Measurements from ENCODE around the gene CMTR1. TPM values are rescaled to one million over a fixed set of nuclear protein-coding genes. Genes with fewer than 3 reads are reported as not detected.

The CMTR1 gene
- total RNA-seq, 2 experiments from 2014 or later, result 32.3 to 42.8 TPM

DNA sequence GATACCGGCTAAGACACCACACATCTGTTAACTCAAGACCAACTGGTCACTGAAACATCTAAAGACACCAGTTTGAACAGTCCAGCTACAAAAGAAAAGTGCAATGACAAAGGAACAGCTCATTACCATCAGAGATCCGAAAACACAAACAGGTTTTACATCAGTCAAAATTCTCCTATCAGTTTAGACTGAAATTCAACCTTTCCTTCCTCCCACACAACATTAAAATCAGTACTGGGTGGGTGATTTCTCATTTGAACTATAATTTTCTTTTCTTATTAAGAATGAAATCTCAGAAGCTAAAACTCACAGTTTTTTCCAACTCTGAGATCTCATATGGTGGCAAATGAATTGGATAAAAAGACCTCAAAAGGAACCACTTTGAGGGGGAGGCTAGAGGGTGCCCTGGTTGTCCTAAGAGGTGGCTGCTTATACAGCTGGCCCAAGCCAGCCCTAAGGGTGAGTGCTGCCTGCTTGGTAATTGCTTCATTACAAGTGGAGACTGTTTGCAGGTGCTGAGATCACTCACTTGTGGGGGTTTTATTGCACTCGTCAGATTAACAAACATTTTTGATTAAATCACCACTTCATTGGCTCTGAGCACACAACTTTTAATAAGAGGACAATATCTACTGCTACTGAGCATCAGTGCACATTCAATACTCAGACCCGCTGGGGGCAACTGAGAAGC is 62.4 kb downstream of the CMTR1 start:
- TF ChIP-seq EZH2phosphoT487 (IDR thresholded peaks at IDR 0.05; ENCODE audit: borderline replicate concordance, low read depth, low read length), result no peak
- TF ChIP-seq CTCF (conservative IDR thresholded peaks at IDR 0.05; ENCODE audit: low read length), result no peak
- no TSS peak for BruUV-seq (replicated peaks)
- no peak for DNase-seq (ENCODE audit: low spot score)
- CTCF ChIA-PET (ENCODE audit: unreplicated experiment), result interaction anchor here (0.6 kb wide), 1 partner anchor 13 kb away, joined by 3 read pairs; no protein-coding TSS in a partner anchor
- no peak overlapping the region for H2AFZ ChIP-seq (ENCODE audit: low read length)
- H4K20me1 ChIP-seq (ENCODE audit: insufficient read depth, low read length), result no peaks in the 10 kb centered on the region; the same call in 1 of the 2 replicates
- peaks cover 21% of the 10 kb centered on the region for H3K4me1 ChIP-seq (ENCODE audit: insufficient read depth, low read length, poor library complexity, severe bottlenecking)
- H3K4me3 ChIP-seq (ENCODE audit: low read depth, low read length, poor library complexity, severe bottlenecking), result no peak overlapping the region
- no peaks in the 10 kb centered on the region for H3K9me2 ChIP-seq (ENCODE audit: insufficient read depth, low read length)
- POLR2A ChIA-PET, result no interaction called here
- H3K9me3 ChIP-seq (ENCODE audit: low read length), result no peaks in the 10 kb centered on the region
- intact Hi-C loops (cut with micrococcal nuclease; ENCODE audit: unreplicated experiment), result loop anchor here (5.0 kb wide), 2 partner anchors 52 to 72 kb away; no protein-coding TSS in a partner anchor
- no peak overlapping the region for H3K27ac ChIP-seq (ENCODE audit: low read depth, low read length, poor library complexity, severe bottlenecking)
- peaks cover 15% of the 10 kb centered on the region; the same call in 1 of the 2 replicates for H3K79me2 ChIP-seq (ENCODE audit: insufficient read depth, low read depth, low read length)
- peaks cover 4% of the 10 kb centered on the region; the same call in 1 of the 2 replicates for H3K36me3 ChIP-seq (ENCODE audit: insufficient read depth, low read length)
- no peak overlapping the region for H3K4me2 ChIP-seq (ENCODE audit: low read length)

DNA sequence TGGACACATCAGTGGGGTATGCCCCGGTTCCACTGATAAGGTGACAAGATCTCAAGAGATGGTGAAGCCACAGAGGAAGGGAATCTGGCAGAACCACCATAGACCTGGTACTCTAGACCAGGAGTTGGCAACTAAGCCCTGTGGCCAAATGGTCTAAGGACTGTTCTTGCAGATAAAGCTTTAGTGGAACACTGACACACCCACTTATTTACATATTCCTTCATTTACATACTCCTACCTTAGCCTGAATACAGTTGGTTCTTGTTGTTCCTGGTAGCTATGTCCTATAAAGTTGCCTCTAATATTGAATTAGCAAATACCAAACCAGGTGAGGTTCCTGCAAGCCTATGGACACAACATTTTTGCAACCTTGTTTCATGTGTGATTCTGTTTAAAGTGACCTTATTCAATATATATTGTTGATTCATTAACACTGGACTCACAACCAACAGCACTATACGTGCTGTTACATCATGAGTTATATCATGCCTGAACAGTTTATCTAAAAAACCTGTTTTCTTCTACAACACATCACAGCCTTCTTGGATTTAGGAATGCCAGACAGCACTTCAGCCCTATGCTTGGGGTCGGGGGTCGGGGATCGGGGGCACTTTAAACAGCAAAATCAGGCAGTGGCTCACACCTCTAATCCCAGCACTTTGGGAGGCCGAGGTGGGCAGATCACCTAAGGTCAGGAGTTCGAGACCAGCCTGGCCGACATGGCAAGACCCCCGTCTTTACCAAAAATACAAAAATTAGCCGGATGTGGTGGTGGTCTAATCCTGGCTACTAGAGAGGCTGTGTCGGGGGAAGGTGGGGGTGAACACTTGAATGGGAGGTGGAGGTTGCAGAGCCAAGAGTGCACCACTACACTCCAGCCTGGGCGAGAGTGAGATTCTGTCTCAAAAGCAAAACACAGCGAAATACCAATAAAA is 64.2 kb downstream of the CMTR1 start:
- Histone ChIP-seq H3K27ac (ENCODE audit: low read depth, low read length, poor library complexity, severe bottlenecking) (no peak overlapping the region), H3K79me2 (ENCODE audit: insufficient read depth, low read depth, low read length) (peaks cover 15% of the 10 kb centered on the region; the same call in 1 of the 2 replicates), H3K9me3 (ENCODE audit: low read length) (no peaks in the 10 kb centered on the region), H3K4me2 (ENCODE audit: low read length) (peak overlapping the region; percentile 82), H3K4me1 (ENCODE audit: insufficient read depth, low read length, poor library complexity, severe bottlenecking) (peaks cover 28% of the 10 kb centered on the region), H3K4me3 (ENCODE audit: low read depth, low read length, poor library complexity, severe bottlenecking) (peak overlapping the region; percentile 84), H2AFZ (ENCODE audit: low read length) (no peak overlapping the region), H3K36me3 (ENCODE audit: insufficient read depth, low read length) (peaks cover 4% of the 10 kb centered on the region; the same call in 1 of the 2 replicates), H4K20me1 (ENCODE audit: insufficient read depth, low read length) (no peaks in the 10 kb centered on the region; the same call in 1 of the 2 replicates), H3K9me2 (ENCODE audit: insufficient read depth, low read length) (no peaks in the 10 kb centered on the region)
- no peak for DNase-seq (ENCODE audit: low spot score)
- POLR2A ChIA-PET, result no interaction called here
- intact Hi-C loops (cut with micrococcal nuclease; ENCODE audit: unreplicated experiment), result loop anchor here (5.0 kb wide), 2 partner anchors 50 to 70 kb away; no protein-coding TSS in a partner anchor
- TSS peak; percentile 40 for BruUV-seq (replicated peaks)
- CTCF ChIA-PET (ENCODE audit: unreplicated experiment), result no interaction called here
- no peak for TF ChIP-seq EZH2phosphoT487 (IDR thresholded peaks at IDR 0.05; ENCODE audit: borderline replicate concordance, low read depth, low read length)
- no peak for TF ChIP-seq CTCF (conservative IDR thresholded peaks at IDR 0.05; ENCODE audit: low read length)
